NB4 (cell line): ENCODE results near the gene SLC25A48.

ENCODE experiments used
- DNase-seq: peaks from one replicate; pipeline ENCODE4 v3.0.0; 2010; ENCODE audit warnings: low read depth
- H3K4me3 ChIP-seq: one replicate; pipeline ENCODE4 v1.5.1; 2011; ENCODE audit warnings: mild to moderate bottlenecking, low read depth, low read length, moderate library complexity
- CTCF ChIP-seq: IDR thresholded peaks from one replicate; pipeline ENCODE4 v1.5.1; 2012; ENCODE audit warnings: low read depth, low read length
- MAX ChIP-seq: IDR thresholded peaks from 2 replicates; pipeline ENCODE4 v1.6.1; 2011; ENCODE audit warnings: low read depth, low read length
- MYC ChIP-seq: IDR thresholded peaks from 2 replicates; pipeline ENCODE4 v1.6.1; 2011; ENCODE audit warnings: low read depth, low read length
- POLR2A ChIP-seq: IDR thresholded peaks from 2 replicates; pipeline ENCODE4 v1.6.1; 2011; ENCODE audit warnings: mild to moderate bottlenecking; ENCODE audit not compliant: insufficient read length; ENCODE audit errors: extremely low read depth

Gene SLC25A48

GRCh38 chr5:135814316-135814715 is 20.1 kb upstream of the SLC25A48 start:
- TF ChIP-seq POLR2A, result no peak
- TF ChIP-seq MYC, result no peak
- no peak for TF ChIP-seq MAX
- TF ChIP-seq CTCF, result no peak
- H3K4me3 ChIP-seq, result no peak overlapping the region
- no peak for DNase-seq

GRCh38 chr5:135814812-135815211 is 19.7 kb upstream of the SLC25A48 start:
- no peak for DNase-seq
- TF ChIP-seq MYC (no peak), MAX (no peak), CTCF (no peak), POLR2A (no peak)
- no peak overlapping the region for H3K4me3 ChIP-seq

- no peak for DNase-seq
- TF ChIP-seq CTCF (no peak), MYC (no peak), POLR2A (no peak), MAX (no peak)
- no peak overlapping the region for H3K4me3 ChIP-seq
These were observed 13.2 kb upstream of the SLC25A48 start for GRCh38 chr5:135821061-135821801.

- no peak for DNase-seq
- no peak for TF ChIP-seq MYC
- TF ChIP-seq POLR2A, result no peak
- no peak for TF ChIP-seq CTCF
- no peak for TF ChIP-seq MAX
- no peak overlapping the region for H3K4me3 ChIP-seq
These were observed 12.7 kb upstream of the SLC25A48 start for GRCh38 chr5:135821802-135822201.

GRCh38 chr5:135822286-135822685 is 12.2 kb upstream of the SLC25A48 start:
- H3K4me3 ChIP-seq, result no peak overlapping the region
- DNase-seq, result no peak
- TF ChIP-seq CTCF, result no peak
- TF ChIP-seq MYC, result no peak
- no peak for TF ChIP-seq MAX

- H3K4me3 ChIP-seq, result no peak overlapping the region
- DNase-seq, result no peak
- TF ChIP-seq MYC (no peak), CTCF (no peak), POLR2A (no peak), MAX (no peak)
These were observed 11.5 kb upstream of the SLC25A48 start for GRCh38 chr5:135822959-135823358.
